Measurements from ENCODE around the gene HCN1.

DNA sequence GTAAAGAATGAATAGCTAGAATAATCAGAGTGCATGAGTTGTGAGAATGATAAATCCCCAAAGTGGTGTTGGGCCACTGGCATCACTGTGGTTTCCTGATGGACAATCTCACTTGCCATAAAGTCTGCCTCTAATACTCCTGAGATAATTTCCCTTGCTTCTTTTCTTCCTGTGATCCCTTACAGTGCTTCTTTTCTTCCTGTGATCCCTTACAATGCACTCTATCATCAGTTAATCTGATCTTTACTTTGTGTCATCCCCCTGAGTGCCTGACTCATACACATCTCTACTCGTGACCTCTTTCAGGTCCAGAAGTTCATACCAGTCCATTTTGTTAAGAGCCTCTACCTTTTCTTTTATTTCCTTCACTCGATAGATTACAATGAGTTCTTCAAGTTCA, 418.3 kb downstream of the HCN1 start:
- TF ChIP-seq, protein P1, sequence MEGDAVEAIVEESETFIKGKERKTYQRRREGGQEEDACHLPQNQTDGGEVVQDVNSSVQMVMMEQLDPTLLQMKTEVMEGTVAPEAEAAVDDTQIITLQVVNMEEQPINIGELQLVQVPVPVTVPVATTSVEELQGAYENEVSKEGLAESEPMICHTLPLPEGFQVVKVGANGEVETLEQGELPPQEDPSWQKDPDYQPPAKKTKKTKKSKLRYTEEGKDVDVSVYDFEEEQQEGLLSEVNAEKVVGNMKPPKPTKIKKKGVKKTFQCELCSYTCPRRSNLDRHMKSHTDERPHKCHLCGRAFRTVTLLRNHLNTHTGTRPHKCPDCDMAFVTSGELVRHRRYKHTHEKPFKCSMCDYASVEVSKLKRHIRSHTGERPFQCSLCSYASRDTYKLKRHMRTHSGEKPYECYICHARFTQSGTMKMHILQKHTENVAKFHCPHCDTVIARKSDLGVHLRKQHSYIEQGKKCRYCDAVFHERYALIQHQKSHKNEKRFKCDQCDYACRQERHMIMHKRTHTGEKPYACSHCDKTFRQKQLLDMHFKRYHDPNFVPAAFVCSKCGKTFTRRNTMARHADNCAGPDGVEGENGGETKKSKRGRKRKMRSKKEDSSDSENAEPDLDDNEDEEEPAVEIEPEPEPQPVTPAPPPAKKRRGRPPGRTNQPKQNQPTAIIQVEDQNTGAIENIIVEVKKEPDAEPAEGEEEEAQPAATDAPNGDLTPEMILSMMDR (IDR thresholded peaks at IDR 0.05) = no peak
- TF ChIP-seq POLR2A (IDR thresholded peaks at IDR 0.05) = no peak
